HG02763 (cell line): Measurements from ENCODE around the gene ITIH5.

ENCODE experiments used
- ATAC-seq: cut with Tn5 transposase; IDR thresholded peaks from one replicate; pipeline ENCODE4 v1.9.1; 2021; ENCODE audit warnings: mild to moderate bottlenecking, moderate library complexity; ENCODE audit not compliant: unreplicated experiment

The ITIH5 gene

GRCh38 chr10:7635408-7636125 lies 31.2 kb downstream of the ITIH5 start:
- no peak for ATAC-seq

- ATAC-seq = no peak
These were observed 32.4 kb downstream of the ITIH5 start for GRCh38 chr10:7634142-7634894.

- no peak for ATAC-seq
These were observed 40.5 kb downstream of the ITIH5 start for GRCh38 chr10:7626283-7626682.

DNA sequence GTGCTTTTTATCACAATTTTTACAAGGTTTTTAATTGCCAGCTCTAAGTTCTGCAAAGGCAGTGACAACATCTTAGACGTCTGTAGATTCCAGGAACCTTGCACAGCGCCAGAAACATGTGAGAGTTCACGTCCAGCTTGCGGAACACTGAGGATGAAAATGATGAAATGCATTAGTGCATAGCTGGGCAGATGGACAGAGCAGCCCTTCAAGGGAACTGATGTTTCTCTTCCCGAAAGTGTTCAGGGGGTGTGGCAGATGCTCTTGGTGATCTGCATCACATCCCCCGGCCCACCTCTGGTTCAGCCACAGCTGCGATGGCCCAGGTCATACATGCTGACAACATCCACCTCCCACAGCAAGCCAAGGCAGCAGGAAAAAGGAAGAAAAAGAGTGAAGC lies 40.9 kb downstream of the ITIH5 start:
- ATAC-seq = no peak

- ATAC-seq = no peak
These were observed 41.8 kb downstream of the ITIH5 start for GRCh38 chr10:7625009-7625408.

DNA sequence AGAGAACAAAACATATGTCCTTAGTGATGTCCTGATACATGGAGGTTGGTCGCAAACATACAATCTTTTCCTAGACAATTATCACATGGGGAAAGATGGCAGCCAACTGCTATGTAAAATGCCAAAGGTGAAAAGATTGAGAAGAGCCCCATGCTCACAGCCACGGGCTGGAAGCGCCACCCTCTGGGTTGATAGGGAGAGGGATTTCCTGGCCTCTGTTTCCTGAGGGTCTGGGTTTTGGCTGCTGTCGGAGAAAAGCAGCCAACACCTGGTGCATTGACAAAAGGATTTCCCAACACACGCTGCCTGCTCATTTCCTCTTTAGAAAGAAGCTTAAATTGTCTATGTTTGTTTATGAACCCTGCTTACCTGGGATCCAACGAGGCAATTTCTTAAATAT lies 43.8 kb downstream of the ITIH5 start:
- no peak for ATAC-seq

GRCh38 chr10:7618461-7618860 lies 48.3 kb downstream of the ITIH5 start:
- no peak for ATAC-seq

- ATAC-seq = no peak
These were observed 54.9 kb downstream of the ITIH5 start for GRCh38 chr10:7611909-7612308.

DNA sequence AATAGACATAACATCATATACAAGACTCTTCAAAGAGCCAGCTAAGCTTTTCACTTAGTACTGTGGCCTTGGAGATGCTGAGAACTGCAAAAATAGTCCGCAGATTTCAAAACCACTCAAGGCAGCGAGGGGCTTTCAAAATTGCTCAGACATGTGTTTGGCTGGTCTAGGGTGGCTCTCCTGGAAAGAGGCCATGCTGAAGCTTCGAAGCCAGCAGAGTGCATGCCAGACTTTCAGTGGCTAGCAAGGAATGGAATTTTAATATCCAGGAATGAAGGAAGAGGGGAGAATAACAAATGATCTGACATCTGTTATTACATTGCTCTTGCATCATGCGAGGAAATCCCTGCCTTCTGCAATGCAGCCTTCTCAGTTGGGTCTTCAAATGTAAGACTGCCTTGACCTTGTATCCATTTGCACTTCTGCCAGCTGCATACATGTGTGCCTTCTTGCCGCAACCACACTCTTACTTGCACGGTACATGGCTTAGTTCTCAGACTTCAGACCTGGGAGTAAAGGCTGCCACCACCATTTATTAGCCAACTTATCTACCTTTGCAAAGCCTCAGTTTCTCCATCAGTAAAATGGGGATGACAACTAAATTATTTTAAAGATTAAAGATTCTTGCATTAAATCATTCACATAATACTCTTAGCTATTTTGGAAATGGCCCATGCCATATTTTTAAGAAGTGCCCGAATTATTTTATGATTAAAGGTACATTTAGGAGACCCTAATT lies 55.9 kb downstream of the ITIH5 start:
- ATAC-seq = no peak

- no peak for ATAC-seq
These were observed 56.7 kb downstream of the ITIH5 start for GRCh38 chr10:7610026-7610425.

DNA sequence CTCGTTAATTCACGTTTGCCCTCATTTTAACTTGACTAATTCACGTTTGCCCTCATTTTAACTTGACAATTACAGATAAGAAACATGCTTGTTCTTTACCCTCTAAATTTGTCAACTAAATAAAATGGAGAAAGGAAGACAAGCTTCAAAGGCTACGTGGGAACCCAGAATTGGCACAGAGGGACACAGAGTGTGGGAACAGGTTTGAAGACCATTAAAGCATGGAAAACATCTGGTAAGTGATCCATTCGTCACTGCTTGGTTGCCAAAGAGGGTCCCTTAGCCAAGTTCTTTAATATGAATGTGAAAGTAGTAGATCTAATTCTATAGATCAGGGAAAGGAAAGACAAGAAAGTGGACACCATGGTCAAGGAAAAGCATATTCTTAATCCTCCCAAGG lies 57.2 kb downstream of the ITIH5 start:
- no peak for ATAC-seq

- ATAC-seq = no peak
These were observed 58.8 kb downstream of the ITIH5 start for GRCh38 chr10:7608001-7608400.

GRCh38 chr10:7606951-7607404 lies 59.8 kb downstream of the ITIH5 start:
- ATAC-seq = no peak

DNA sequence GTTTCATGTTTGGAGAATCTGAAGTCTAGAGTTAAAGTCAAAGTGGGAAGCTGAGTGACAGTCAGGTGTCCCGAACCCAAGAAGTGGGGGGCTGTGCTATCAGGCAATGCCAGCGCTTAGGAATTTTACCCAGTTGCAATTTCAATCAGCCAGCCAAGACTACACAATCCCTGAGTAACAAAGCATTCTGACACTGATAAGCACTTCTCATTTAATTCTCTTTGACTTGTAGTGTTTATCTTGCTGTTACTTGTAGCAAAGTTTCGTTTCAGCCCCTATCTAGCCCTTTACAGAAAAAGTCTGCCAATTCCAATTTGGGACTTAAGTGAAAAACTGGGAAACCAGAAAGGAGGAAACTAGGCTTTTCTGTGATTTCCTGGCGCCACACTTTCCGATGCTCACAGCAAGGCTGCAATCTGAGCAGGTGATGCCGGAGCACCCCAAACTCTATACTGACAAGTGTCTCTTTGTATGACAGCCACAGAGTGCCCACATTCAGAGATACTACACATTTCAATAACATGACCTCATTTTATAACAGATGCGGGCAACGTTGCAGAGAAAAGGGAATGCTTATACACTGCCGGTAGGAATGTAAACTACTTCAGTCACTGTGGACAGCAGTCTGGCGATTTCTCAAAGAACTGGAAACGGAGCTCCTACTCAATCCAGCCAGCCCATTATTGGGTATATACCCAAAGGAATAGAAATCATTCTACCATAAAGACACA lies 61.0 kb downstream of the ITIH5 start:
- no peak for ATAC-seq

DNA sequence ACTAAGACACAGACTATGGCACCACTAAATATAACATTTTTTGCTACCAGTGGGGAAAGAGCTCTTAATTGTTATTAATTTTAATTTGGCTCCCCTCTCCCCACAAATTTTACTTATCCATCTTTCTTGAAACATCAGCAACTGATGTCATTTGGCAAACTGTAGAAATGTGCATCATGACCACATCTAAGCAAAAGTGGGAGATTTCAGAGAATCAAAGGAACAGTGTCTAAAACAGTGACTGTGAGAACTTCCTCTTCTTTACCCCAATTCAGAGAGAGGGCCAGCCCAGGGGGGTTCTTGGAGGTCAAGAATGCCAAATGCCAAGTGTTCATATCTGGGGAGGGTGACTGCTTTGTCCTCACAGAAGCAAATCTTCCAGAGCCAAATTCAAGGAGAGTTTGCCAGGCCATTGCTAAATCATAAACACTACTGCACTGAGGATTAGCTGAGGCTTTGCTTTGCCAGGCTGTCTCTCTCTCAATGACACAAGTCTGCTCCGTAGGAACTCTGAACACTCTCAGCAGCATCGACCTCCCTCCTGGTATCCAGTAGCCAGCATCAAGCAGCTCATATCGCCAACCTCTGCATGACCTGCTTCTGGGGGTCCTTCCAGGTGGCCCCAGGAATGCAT lies 65.6 kb downstream of the ITIH5 start:
- ATAC-seq = no peak

GRCh38 chr10:7598771-7599170 lies 68.0 kb downstream of the ITIH5 start:
- no peak for ATAC-seq

DNA sequence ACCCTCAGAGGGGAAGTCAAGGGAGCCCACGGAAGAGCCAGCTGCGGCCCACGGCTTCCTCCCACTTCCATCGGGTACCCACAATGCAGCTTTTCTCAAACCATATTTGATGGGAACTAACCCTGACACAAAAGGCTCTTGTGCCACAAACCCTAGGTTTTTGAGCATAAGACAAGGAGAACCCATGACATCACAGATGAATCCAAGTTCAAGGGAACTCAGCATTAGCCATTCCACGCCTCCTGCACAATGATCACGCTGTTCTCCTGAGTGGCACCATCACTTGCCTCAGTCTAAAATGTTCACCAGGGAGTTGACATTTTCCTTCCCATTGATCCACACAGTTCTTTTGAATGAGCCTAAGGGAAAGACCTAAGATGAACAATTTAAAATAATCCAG lies 70.4 kb downstream of the ITIH5 start:
- no peak for ATAC-seq

DNA sequence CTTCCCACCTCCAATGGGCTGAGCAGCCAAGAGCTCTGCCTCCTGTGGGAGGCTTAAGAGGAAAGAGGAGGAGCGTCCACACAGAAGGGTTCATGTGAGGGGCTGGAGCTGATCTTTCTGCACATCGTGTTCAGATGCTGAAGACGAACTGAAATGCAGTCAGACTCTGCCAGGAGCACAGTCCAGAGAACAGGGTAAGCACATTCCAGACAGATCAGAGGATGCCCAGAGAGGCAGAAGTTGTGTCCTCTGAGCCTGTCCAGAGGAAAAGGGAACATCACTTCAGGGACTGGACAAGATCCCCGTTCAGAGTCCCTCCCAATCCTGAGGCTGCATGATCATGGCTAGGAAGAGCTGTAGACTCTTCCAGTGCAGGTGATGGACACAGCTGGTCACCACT lies 72.9 kb downstream of the ITIH5 start:
- ATAC-seq = no peak

GRCh38 chr10:7593063-7593462 lies 73.7 kb downstream of the ITIH5 start:
- no peak for ATAC-seq

DNA sequence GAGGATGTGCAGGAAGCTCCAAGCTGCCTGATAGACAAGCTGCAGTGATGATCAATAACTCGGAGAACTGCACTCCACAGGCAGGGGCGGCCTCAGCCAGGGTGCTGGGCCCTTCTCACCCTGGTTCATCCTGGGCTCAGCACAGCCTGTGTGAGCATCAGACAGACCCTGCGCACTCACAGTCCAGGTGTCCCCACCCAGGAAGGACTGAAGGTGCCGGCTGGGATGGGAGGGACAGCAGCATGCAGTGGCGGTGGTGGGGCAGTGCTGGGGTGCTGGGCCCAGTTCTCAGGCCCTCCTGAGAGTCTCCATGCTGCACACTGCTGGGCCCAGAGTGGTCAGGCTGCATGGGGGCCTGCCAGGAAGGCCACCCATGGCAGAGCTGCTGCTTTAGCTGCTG lies 74.1 kb downstream of the ITIH5 start:
- no peak for ATAC-seq

DNA sequence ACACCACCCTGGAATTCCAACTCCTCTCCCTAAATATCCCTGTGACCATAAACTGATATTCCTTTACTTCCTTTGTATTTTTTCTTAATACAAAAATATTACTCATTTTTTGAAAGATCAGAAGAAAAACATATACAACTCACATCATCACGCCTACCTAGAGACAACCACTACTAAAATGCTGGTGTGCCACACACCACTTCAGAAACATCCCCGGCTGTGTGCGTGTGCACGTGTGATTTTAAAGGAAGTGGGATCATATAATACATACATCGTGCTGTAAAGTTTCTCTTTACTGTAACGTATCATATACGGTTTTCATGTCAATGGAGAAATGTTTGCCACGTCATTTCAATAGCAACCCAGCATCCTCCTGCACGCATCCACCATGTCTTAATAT lies 76.5 kb downstream of the ITIH5 start:
- ATAC-seq = no peak
